ENCODE data around the gene SLC7A9.
"Not testable (repeated sequence)": the region's sequence is repeated elsewhere in the genome, so short reads cannot be mapped to it uniquely, and the experiment has no call there.

The SLC7A9 gene

GRCh38 chr19:32869369-32869965 is at the start of gene SLC7A9:
TSS of gene SLC7A9 (minus strand) at chr19:32869767. CDS start at chr19:32868534, 1,233 bp downstream.
- no peak for DNase-seq (ENCODE audit: low read depth)

DNA sequence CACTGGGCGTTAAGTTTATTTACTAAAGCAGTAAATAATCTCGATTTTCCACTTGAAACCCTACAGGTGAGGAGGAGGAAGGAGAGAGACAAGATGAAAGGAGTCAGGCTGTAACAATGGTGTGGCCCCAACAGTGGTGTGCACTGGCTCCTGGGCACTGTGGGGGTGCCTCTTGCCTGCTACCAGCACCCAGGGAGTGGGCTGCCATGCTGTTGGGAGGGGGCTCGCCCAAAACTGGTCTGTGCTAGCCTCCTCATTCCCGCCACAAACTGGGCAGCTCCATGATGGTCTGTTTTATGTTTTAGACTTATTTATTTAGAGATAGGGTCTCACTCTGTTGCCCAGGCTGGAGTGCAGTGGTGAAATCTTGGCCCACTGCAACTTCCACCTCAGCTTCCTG is 49.8 kb upstream of the SLC7A9 start:
- no peak for DNase-seq (ENCODE audit: low read depth)

DNA sequence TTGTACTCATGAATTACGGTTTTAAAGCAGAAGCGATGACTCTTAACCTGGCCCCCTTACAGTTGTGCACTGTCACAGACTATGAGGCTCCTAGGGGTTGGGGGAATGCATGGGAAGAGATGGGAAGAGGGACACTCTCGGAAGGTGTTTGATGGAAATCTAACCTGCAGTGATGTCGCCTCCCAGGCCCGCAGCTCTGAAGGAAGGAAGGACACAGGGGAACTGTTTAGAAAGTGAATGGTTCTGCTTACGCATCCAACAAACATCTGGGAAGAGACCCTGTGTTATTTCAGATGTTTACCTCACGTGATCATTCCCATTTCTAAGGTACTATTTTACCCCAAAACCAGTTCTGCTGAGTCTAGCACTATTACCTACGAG is 48.0 kb upstream of the SLC7A9 start:
- DNase-seq (ENCODE audit: low read depth) = no peak

DNA sequence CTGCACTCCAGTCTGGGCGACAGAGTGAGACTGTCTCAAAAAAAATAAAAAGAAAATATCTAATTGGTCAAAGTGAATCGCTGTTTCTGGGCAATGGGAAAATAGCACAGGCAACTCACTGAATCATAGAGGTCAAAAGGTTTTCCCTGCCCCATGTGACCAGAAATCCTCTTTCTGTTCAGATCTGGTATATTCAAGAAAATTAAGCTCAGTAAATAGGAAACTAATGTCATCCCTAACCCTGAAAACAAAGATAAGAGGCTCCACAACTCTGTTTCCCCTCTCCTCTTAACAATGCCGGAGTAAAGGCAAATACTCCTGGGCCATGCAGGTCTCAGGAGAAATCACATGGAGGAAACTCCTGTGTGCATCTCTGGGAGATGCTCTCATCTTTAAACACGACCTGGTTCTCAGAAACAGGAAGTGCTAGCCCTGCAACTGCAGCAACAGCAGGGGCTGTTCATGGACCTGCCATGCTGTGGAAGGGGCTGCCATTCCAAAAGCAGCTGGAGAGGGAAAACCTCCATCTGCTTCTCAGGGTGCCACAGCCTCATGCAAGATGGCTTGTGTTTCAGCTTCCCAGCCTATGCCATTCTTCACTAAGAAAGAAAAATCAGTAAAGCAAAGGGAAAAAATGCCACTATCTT is 47.5 kb upstream of the SLC7A9 start:
- DNase-seq (ENCODE audit: low read depth) = no peak

DNA sequence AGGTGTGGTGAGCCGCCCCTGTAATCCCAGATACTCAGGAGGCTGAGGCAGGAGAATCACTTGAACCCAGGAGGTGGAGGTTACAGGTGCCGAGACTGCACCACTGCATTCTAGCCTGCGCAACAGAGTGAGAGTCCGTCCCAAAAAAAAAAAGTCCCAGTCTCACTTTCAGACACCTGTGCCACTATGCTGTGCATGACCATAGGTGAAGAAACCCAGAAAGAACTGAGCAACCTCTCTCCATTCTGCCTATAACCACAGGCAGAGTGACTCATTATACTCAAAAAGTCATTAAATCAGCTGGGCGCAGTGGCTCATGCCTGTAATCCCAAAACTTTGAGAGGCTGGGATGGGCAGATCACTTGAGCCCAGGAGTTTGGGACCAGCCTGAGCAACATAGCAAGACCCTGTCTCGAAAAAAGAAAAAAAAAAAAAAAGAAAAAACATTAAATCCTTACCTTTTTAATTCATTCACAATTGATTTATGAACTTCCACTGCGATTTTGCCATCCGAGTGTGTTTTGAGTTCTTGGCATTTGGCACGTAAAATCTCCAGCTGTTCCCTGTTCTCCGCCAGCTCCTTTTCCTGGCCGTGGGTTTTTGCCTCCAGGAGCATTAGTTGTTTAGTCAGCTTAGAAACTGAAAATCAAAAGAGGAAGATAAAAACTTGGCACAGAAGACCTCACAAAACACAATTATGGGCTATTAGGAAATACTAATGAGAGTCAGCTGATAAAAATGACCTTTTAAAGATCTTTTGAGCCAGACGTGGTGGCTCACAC is 45.5 kb upstream of the SLC7A9 start:
- no peak for DNase-seq (ENCODE audit: low read depth)

- DNase-seq (ENCODE audit: low read depth) = no peak
Measured at GRCh38 chr19:32911467-32911866, 41.9 kb upstream of the SLC7A9 start.

GRCh38 chr19:32910874-32911273 is 41.3 kb upstream of the SLC7A9 start:
- DNase-seq (ENCODE audit: low read depth) = no peak

DNA sequence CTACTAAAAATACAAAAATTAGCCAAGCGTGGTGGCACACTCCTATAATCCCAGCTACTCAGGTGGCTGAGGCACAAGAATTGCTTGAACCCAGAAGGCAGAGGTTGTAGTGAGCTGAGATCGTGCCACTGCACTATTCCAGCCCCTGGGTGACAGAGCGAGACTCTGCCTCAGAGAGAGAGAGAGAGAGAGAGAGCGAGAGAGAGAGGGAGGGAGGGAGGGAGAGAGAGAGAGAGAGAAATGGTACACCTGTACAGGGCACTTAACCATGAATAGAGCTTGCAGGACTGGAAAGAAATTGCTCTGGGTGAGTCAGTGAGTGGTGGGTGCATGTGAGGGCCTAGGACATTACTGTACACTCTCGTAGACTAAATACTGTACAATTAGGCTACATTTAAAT is 40.5 kb upstream of the SLC7A9 start:
- DNase-seq (ENCODE audit: low read depth) = no peak

- DNase-seq (ENCODE audit: low read depth) = no peak
Measured at GRCh38 chr19:32909257-32909656, 39.7 kb upstream of the SLC7A9 start.

- no peak for DNase-seq (ENCODE audit: low read depth)
Measured at GRCh38 chr19:32908641-32909190, 39.1 kb upstream of the SLC7A9 start.

- DNase-seq (ENCODE audit: low read depth) = no peak
Measured at GRCh38 chr19:32902448-32902847, 32.9 kb upstream of the SLC7A9 start.

DNA sequence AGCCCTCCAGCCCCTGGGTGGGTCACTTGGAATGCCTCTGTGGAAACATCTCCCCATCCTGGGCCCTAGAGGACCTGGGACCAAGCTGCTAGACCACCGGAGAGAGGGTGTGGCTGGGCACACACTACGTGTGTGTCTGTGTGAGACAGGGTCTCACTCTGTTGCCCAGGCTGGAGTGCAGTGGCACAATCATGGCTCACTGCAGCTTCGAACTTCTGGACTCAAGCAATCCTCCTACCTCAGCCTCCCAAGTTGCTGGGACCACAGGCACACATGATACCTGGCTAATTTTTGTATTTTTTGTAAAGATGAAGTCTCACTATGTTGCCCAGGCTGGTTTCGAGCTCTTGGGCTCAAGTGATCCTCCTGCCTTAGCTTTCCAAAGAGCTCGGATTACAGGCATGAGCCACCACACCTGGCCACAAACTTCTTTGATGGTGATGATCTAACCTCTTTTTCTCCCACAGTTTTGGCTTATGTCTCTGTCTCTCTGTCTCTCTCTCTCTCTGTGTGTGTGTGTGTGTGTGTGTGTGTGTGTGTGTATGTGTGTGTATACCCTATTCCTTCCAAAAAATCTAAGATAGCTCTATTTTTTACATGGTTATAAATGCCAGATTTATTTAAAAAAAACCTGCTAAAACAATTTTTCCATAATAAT is 32.1 kb upstream of the SLC7A9 start:
- DNase-seq (ENCODE audit: low read depth) = no peak

GRCh38 chr19:32896516-32897214 is 27.1 kb upstream of the SLC7A9 start:
- no peak for DNase-seq (ENCODE audit: low read depth)

DNA sequence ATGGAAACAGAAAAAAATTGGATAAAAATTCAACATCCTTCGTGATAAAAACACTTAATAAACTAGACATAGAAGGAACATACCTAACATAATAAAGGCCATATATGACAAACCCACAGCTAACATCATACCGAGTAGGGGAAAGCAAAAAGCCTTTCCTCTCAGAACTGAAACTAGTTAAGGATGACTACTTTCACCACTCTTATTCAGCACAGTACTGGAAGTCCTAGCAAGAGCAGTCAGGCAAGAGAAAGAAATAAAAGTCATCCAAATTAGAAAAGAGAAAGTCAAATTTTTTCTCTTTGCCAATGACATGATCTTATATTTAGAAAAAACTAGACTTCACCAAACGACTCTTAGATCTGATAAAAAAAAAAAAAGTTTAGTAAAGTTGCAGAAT is 25.8 kb upstream of the SLC7A9 start:
- DNase-seq (ENCODE audit: low read depth) = no peak

- no peak for DNase-seq (ENCODE audit: low read depth)
Measured at GRCh38 chr19:32891609-32892008, 22.0 kb upstream of the SLC7A9 start.

DNA sequence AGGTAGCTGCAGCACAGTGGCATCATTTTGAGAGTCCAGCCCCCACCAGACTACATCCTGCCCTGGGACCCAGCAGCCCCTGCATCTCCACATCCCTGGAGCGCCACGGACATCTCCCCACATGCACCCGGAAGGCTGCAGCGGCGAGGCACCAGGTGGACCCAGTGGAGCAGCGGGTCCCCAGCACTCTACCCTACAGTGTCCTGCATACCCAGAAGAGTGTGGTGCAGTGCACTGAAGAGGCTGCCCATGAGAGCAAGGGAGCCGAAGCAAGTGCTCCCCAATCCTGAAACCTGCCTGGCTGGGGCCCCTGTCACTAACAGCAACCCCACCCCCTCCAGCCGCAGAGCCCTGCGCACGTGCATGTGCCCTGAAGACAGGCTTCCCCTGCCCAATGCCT is 21.3 kb upstream of the SLC7A9 start:
- DNase-seq (ENCODE audit: low read depth) = no peak

GRCh38 chr19:32890326-32890725 is 20.8 kb upstream of the SLC7A9 start:
- DNase-seq (ENCODE audit: low read depth) = no peak

- no peak for DNase-seq (ENCODE audit: low read depth)
Measured at GRCh38 chr19:32889137-32889934, 19.8 kb upstream of the SLC7A9 start.

GRCh38 chr19:32887572-32888215 is 18.1 kb upstream of the SLC7A9 start:
- DNase-seq (ENCODE audit: low read depth) = no peak

DNA sequence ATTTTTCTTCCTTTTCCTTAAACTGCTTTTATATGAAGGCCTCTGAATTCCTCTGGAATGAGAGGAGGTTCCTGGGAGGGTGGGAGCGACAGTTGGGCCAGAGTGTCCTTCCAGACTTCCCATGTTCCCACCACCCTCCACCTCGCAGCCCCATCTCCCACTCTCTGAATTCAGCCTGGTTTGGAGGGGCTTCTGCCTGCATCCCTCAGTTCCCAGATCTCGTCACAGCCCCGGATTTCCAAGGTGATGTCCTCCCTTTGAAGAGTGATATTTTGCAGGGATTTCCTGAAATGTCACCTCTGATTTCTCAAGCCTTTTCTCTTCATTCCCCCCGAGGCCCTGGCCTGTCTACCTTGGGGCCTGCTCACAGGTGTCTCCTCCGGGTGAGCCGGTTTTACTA is 16.7 kb upstream of the SLC7A9 start:
- DNase-seq (ENCODE audit: low read depth) = no peak

DNA sequence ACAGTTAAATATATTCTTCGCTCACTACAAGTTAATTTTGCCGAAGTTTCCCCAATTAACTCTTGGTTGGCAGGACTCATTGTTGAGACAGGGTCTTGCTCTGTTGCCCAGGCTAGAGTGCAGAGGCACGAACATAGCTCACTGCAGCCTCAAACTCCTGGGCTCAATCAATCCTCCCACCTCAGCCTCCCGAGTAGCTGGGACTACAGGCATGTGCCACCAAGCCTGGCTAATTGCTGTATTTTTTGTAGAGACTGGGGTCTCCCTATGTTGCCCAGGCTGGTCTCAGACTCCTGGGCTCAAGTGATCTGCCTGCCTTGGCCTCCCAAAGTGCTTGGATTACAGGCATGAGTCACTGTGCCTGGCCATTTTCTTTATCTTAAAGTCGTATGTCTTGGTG is 15.7 kb upstream of the SLC7A9 start:
- DNase-seq (ENCODE audit: low read depth) = not testable (repeated sequence)
